Activated T-helper 9 cell treated with anti-CD3 and anti-CD28 coated beads, Interleukin-2, amount 50 U/mL, for 16 hours (primary cell): Measurements from ENCODE around the gene ACTR5.
A peak's percentile ranks its signal among the peaks of the same experiment; 100 is the strongest.

Source experiments
- DNase-seq: peaks from one replicate; pipeline ENCODE4 v3.0.0-alpha.2; 2020; ENCODE audit warnings: low read depth

Gene ACTR5

DNA sequence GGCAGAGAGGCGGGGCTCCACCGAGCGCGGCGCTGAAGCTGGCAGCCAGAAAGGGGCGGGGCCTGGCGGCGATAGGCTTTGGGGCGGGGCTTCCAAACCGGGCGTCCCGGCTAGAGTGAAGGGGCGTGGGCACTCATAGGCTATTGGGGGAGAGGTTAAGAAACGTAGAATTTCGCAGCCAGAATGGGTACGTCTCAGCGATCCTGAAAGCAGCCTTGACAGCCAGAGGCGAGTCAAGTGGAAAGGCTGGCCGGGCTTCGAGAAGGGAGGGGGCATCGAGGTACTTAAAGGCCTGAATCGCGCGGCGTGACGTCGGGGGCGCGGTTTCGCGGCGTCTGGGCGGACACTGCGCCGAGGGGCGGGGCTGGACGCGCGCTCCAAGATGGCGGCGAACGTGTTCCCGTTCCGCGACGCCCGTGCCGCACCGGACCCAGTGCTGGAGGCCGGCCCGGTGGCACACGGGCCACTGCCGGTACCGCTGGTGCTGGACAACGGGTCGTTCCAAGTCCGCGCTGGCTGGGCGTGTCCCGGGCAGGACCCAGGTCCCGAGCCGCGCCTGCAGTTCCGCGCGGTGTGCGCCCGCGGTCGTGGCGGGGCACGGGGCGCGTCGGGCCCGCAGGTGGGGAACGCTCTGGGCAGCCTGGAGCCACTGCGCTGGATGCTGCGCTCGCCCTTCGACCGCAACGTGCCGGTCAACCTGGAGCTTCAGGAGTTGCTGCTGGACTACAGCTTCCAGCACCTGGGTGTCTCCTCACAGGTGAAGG, at the start of gene ACTR5:
Gene ACTR5, plus strand, starts transcription at position 364 of the 764 bp plus-strand sequence. Its CDS starts 19 bp downstream, at position 383.
- peak; percentile 96 for DNase-seq

DNA sequence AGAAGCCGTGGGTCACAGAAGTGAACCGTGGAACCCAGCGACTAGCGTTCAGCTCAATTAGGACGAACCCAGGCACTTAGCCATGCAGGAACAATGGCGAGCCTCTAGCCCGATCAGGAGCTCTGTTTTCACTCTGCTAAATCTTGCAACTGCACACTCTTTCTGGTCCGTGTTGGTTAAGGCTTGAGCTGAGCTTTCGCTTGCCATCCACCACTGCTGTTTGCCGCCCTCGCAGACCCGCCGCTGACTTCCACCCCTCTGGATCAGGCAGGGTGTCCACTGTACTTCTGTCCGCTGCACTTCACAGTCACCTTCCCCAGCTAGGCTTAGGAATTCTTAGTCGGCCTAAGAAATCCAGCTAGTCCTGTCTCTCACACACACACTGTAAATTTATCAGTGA, 49.7 kb upstream of the ACTR5 start:
- DNase-seq: no peak

DNA sequence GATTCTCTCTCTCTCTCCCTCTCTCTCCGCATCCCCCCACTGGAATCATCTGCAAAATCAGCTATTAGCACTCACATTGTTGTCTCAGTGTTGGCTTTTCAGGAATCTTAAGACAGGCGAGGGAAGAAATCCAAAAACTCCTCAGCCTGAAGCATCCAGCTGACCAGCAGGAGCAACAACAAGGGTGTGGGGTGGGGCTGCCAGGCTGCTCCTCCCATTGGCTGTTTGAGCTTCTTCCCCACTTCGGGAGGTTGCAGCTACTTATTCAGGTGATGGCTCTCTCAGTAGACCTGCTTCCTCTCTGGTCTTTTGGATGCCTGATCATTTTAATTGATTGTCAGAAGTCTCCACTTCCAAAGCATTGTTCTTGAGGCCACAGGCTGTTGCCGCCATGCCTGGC, 48.1 kb upstream of the ACTR5 start:
- DNase-seq: no peak

DNA sequence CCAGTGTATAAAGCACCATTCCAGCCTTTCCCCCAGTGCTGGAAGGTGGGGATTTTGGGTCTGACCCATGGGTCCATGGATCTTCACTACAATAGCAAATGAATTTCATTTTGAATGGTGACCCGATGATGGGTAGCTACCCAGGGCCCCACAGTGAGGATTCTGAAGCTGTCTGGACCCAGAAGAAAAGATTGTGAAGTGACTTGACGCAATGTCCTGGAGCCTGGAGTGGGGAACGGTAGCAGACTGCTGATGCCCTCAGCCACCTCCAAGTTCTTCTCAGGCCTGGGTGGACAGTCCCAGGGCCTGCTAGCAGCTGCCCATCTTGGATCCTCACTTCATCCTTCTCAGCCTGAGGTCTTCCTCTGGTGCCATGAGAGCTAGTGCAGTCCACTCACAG, 47.3 kb upstream of the ACTR5 start:
- no peak for DNase-seq

DNA sequence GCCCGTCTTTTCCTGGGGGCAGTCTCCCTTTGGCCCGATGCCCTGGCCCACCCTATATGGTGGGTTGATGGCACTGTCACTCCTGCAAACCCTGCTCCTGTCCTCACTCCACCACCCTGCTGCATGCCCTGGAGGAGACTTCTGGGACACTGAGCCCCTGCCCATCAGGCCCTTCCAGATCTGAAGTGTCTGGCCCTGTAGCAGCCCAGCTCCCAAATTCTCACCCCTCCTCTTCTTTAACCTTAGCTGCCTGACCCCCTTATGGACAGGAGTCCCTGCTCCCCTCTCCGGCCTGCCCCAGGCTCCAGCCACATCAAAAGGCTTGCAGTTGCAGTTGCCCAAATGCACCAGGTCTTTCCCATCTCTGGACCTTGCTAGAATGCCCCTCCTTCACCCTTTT, 44.7 kb upstream of the ACTR5 start:
- no peak for DNase-seq

DNA sequence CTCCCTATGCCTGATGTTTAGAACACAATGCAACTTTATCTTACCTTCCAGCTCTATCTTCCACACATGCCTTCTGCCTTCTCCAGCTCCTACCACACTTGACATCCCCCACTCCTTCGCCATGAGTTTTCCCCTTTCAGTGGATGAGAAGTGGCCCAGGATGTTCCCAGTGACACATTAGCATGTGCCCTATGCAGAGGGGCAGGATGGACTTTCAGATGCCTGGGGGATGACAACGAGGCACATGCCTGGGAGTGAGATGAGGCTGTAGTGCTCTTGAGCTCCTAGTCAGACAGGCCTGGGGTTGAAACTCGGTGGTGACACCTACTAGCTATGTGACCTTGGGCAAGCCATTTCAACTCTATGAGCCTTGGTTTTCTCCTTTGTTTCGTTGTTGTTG, 44.1 kb upstream of the ACTR5 start:
- no peak for DNase-seq

DNA sequence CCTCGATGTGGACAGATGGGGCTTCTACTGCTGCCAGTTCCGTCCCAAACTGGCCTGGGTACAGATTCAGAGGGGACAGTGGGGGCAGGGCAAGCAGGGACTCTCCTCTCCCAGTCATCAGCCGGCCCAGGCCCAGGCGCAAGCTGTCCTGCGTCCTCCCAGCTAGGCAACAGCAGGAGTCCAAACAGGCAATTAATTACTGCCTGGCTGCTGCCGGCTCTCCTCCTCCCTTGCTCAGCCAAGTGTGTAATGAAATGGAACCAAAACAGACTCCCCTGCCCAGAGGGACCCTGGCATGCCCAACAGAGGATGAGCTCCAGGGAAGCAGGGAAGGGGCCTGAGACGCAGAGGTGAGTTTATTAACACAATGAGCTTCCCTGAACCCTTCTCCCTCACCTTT, 41.8 kb upstream of the ACTR5 start:
- no peak for DNase-seq

DNA sequence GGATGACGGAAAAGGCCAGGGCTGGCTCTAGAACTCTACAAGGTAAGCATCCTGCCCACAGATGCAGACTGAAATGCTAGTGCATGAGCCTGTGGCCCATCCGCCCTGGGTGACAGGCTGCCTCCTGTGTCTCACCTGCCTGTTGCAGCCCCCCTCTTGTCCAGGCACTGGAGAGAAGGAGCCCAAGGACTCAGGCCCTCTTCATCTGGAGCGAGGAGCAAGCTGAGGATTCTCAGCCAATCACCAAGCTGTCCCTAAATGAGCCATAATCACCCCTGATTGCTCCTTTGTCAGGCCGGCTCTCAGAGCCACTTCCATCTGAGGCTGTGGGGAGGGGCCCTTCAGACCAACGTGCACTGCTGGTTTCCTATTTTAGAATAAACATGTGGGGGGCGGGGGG, 34.0 kb upstream of the ACTR5 start:
- no peak for DNase-seq

DNA sequence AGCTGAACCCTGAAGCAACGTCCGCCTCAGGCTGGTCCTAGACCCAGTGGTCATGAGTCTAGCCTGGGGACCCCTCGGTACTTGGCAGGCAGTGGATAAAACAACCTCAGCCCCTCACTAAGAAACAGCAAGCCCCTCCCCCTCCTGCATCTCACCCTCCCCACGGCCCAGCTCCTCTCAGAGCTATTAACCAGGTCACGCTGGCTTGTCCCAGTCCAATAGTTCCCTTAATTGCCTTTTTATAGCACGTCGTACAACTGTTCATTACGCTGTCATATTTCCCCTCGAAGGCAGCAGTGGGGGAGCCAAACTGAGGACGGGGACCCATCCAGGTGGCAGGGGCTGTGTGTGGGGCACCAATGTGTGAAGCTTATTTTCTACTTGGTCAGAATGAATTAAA, 32.6 kb upstream of the ACTR5 start:
- no peak for DNase-seq

DNA sequence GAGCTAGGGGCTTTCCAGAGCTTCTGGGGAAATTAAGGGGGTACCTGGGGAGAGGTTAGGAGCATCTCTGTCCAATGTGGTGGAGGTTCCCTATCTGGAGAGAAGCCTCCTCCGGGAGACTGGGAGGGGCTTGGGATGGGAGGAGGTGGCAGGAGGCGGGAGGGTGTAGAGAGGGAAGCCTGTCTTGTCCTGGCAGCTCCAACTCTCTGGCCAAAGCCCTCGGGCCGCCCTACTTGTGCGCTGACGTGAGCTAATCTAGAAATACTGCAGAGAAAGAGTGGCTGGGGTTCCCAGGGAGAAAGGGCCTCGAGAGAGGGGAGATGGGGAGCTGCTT, 25.6 kb upstream of the ACTR5 start:
- no peak for DNase-seq

DNA sequence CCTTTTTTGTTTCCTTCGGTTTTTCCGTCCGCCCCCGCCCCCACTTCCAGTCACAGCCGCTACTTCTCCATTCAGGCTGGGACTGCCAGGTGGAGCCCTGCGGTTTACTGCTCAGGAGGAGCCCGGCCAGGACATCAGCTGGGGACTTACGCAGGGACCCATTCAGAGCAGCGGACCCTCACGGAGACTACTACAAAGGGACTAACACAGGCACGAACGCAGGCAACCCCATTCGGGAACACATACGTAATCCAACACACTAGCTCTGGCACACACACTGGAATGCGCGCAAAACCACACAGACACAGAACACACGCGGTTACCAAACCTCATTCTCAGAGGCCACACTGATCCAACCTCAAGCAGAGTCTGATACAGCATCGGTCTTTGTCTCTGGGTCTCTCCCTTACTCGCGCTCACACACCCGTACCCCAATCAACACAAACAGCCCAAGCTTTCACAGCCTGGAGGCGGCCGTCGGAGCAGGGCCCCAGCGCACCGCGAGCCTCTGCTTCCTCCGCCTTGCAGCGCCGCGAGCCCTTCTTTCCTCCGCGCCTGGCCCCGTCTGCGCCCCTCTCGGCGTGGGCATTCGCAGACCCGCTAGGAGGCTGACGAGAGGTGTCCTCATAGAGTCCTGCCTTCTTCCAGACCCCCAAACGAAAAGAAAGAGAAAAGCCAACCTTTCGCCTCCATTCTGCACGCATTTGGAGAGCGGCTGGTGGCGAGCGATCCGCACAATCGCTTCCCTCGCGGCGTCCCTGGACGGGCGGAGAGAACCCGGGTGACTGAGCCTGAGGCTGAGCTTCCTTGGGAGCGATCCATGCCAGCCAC, 25.0 kb upstream of the ACTR5 start:
- DNase-seq: no peak

DNA sequence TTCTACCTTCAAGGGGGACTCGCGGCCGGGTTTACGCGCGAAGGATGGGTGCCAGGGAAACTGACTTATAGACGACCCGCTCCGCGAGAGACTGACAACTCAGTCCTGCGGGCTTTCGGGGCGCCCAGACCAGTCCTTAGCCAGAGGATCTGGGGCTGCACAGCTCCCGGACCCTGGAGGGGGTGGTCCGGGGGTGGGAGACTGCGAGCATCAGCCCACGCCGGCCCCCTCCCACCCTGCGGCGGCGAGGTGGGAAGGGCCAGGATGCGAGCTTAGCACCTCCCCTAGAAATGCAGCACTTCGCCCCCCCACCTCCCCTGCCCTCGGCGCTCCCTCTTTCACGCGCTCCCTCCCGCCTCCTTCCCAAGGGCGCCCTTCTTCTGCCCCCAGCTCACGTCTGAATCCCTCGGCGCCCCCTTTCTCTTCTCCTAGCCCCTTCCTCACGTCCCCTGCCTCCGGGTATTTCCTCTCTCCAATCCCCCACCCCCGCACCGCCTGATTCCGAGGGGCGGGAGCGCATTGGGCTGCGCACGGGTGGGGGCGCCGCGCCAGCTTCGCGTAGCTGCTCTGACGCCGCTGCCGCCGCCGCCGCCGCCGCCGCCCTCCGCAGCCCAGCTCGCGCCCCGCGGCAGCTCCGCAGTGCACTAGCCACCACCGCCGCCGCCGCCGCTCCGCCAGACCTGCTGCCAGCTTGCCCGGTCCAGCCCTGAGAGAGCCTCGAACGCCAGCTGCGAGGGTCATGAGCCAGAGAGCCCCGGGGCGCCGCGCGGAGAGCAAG, 24.2 kb upstream of the ACTR5 start, which contains the start of gene SLC32A1:
Gene SLC32A1, plus strand, starts transcription at position 639 of the 778 bp plus-strand sequence. CDS start 239 bp downstream, outside the sequence.
- no peak for DNase-seq

DNA sequence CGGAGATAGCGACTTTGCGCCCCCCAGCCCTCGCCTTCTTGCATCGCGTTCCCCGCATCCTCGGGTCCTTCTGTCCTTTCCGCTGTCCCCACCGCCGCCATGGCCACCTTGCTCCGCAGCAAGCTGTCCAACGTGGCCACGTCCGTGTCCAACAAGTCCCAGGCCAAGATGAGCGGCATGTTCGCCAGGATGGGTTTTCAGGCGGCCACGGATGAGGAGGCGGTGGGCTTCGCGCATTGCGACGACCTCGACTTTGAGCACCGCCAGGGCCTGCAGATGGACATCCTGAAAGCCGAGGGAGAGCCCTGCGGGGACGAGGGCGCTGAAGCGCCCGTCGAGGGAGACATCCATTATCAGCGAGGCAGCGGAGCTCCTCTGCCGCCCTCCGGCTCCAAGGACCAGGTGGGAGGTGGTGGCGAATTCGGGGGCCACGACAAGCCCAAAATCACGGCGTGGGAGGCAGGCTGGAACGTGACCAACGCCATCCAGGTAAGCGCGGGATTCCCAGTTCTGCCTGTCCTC, 23.6 kb upstream of the ACTR5 start:
- no peak for DNase-seq

DNA sequence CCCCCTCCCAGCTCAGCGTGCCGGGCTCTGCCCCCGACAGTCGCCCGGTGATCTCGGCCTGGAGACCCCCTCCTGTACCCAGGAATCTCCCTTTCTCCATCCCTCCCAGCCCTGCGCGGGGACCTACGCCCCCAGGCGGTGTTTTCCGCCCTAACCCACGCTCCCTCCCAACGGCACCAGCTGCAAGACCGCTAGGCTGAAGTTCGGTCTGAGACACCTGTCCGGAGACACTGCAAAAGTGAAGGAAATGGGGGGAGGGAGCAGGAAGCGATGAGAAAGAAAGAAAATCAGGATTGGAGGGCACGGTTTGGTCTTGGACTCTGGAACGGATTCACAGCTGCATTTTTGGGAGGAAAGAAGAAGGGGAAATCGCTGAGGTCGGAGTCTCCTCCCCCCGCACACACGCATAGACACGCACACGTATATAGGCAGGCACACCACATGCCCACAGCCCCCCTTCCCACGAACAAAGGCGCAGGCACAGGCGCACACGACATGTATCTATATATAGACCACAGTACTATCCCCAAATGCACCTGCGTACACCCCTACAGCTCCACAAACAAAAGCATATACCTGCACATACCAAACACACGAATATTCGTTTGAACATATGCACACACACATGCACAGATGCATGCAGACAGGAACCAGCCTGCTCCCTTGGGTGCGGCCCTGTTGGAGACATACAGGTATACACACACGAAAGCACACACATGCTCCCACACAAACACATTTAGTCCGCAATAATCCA, 22.9 kb upstream of the ACTR5 start:
- no peak for DNase-seq

DNA sequence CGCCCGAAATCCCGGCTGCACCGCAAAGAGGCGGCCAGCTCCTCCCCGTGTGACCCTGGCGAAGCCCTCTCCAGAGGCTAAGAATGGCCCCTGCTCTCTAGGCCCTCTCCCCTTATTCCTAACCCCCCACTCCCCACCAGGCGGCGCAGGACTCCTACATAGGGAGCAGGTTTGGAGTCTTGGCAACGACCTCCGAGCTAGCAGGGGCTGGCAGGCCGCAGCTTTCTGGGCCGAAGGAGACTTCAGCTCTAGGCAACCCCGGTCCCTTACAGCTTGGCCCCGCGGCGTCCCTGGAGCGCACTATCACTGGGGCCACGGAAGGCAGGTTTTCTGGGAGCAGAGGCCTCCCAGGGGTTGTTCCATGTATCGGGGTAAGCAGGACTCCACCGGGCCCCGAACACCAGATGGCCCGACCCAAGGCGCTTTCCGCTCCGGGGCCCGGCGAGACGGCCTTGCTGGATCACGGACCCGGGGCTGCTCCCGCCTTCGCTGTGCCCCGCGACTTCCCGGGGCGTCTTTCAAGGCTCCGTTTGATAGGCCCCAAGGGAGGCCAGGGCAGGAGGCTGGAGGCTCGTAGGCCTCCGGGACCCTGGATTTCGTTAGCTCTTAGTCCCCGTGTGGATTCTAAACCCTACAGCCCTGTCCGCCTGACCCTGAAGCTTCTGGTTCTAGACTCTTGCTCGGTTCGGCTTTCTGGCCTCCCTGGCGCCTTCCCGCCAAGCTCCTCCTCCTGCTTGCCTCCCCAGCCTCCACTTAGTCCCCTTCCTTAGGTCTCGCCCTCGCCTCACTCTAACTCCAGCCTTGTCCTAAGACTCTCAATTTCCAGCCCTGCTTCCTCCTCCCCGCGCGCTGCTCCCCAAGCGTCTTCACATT, 22.1 kb upstream of the ACTR5 start:
- no peak for DNase-seq

DNA sequence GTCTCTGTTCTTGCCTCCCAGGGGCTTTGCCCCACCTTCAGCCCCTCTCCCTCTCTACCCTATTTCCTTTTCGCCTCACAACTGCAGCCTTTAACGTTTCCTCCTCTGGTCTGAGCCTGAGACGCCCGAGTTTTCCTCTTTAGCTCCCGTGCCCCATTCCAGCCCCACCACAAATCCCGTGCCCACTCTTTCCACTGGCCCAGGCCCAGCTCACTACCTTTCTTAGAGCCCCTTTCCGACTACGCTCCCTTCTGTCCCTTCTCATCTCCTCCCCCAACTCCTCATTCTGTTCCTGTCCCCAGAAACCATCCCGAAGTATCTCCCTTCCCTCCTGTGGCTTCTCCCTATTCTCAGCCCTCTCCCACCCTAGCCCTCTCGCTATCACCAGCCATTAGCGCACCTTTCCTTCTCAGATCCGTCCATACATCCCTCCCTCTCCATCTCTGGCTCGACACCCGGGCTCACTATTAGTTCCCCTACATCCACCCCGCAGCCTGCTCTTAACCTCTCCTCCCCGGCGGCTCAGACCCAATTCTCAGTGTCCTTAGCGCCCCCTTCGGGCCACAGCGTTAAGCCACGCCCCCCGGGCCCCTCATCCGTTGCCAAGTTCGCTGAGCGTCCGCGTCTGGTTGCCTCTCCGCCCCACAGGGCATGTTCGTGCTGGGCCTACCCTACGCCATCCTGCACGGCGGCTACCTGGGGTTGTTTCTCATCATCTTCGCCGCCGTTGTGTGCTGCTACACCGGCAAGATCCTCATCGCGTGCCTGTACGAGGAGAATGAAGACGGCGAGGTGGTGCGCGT, 21.3 kb upstream of the ACTR5 start:
- DNase-seq: no peak

DNA sequence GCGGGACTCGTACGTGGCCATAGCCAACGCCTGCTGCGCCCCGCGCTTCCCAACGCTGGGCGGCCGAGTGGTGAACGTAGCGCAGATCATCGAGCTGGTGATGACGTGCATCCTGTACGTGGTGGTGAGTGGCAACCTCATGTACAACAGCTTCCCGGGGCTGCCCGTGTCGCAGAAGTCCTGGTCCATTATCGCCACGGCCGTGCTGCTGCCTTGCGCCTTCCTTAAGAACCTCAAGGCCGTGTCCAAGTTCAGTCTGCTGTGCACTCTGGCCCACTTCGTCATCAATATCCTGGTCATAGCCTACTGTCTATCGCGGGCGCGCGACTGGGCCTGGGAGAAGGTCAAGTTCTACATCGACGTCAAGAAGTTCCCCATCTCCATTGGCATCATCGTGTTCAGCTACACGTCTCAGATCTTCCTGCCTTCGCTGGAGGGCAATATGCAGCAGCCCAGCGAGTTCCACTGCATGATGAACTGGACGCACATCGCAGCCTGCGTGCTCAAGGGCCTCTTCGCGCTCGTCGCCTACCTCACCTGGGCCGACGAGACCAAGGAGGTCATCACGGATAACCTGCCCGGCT, 20.6 kb upstream of the ACTR5 start:
- DNase-seq: no peak

DNA sequence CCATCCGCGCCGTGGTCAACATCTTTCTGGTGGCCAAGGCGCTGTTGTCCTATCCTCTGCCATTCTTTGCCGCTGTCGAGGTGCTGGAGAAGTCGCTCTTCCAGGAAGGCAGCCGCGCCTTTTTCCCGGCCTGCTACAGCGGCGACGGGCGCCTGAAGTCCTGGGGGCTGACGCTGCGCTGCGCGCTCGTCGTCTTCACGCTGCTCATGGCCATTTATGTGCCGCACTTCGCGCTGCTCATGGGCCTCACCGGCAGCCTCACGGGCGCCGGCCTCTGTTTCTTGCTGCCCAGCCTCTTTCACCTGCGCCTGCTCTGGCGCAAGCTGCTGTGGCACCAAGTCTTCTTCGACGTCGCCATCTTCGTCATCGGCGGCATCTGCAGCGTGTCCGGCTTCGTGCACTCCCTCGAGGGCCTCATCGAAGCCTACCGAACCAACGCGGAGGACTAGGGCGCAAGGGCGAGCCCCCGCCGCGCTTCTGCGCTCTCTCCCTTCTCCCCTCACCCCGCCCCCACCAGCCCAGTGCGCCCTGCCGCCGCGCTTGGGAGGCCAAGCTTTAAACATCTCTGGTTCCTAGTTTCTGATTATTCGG, 20.0 kb upstream of the ACTR5 start:
- no peak for DNase-seq
